Activated naive CD4-positive, alpha-beta T cell treated with anti-CD3 and anti-CD28 coated beads, Interleukin-2, amount 50 U/mL, for 16 hours (primary cell): Measurements from ENCODE around the gene LZTS2.

ENCODE experiments used
- DNase-seq: peaks from one replicate; pipeline ENCODE4 v3.0.0-alpha.2; 2020

Gene LZTS2

GRCh38 chr10:100979791-100980272 is 19.8 kb upstream of the LZTS2 start:
- DNase-seq = no peak

DNA sequence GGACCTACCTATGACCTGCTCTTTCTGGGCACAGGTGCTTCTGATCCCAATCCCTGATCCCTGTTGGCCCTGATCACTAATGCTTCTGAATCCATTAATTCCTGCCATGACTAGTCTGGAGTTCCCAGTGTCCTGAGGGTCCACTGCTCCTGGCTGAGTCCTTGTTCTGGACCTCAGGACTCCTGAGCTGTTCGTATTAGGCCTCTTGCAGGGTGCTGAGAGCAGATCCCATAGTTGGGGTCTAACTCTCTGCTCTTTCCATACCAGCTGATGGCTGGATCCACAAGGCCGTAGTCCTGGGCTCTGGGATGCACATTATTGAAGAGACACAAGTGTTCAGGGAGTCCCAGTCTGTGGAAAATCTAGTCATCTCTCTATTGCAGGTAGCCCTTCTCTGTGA is 19.3 kb upstream of the LZTS2 start:
- DNase-seq = no peak

DNA sequence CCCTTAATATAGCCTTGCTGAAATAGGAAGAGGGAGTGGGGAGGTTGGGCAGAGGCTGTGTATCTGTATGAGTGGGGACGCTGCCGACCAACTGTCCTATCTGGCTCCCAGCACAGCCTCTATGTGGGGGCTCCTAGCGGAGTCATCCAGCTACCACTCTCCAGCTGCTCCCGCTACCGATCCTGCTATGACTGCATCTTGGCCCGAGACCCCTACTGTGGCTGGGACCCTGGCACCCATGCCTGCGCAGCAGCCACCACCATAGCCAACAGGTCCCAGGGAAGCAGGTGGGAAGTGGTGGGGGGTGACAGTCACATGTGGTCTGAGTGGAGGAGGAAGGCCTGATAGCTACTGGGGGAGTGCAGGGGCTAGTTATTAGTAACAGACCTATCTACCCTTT is 18.9 kb upstream of the LZTS2 start:
- no peak for DNase-seq

DNA sequence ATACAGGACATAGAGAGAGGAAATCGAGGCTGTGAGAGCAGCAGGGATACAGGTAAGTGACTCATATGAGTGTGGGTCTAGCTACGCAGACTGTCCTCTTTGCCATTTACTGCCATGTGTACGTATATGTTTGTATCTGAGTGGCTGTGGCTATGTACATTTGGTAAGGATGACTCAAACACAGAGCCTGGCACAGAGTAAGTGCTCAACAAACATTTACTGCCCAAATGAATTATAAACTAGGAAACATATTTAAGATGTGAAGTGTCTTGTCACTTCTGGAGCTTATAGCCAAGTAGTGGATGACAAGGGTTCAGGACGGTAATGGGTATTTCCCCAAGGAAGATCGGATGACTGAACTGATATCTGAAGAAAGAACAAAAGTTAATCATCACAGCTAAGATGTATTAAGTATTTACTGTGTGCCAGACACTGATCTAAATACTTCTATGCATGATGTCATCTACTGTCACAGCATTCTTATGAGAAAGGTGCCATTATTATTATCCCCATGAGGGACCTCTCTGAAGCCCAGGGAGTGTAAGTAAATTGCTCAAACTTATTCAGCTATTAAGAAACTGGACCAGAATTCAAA is 18.3 kb upstream of the LZTS2 start:
- DNase-seq = no peak

DNA sequence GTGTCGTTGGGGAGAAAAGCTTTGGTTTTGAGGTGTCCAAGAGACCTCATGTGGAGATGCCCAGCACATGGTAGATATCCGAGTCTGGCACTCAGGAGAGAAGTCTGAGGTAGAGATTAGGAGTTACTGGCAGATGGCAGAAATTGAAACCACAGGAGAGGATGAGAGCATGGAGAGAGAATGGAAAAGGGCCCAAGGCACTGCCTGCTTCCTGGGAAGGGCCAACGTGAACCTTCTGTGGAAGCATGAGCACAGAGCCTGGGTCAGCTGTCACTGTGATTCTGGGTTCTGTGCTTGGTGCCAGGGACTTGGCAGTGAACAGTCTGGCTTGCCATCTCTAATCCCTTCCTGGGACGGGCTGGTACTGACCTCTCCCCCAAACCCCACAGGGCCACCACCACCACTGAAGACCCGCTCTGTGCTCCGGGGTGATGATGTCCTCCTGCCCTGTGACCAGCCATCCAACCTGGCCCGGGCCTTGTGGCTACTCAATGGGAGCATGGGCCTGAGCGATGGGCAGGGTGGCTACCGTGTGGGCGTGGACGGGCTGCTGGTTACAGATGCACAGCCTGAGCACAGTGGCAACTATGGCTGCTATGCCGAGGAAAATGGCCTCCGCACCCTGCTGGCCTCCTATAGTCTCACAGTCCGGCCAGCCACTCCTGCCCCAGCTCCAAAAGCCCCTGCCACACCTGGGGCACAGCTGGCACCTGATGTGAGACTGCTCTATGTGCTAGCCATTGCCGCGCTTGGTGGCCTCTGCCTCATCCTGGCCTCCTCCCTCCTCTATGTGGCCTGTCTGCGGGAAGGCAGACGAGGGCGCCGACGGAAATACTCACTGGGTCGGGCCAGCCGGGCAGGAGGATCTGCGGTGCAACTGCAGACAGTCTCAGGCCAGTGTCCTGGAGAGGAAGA is 16.4 kb upstream of the LZTS2 start:
- no peak for DNase-seq

DNA sequence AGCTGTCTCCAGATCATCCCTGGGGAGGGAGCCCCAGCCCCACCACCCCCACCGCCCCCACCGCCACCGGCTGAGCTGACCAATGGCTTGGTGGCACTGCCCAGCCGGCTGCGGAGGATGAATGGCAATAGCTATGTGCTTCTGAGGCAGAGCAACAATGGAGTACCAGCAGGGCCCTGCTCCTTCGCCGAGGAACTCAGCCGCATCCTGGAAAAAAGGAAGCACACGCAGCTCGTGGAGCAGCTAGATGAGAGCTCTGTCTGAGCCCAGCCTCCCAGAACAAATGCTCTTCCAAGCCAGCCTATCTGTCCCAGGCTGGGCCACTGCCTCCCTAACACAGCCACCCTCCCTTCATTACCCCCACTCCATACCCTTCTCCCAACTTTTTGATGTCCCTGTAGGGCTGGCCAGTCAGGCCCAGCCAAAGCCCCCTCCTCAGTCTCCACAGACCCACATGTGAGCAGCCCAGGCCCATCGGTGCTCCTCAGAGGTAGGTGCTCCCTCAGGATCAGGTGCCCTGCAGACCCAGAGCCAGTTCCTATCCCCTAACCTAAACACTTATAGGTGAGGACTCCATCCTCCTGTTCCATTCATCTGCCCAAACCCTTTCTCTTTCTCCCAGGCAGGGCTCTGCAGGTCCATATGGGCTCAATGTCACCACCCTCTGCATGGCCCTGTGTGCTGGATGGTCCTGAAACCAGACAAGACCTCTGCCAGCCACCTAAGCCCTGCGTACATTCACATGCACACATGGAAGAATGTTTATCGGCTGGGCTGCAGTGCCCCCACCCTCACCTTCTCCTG is 15.5 kb upstream of the LZTS2 start:
- DNase-seq = no peak

GRCh38 chr10:100984672-100985177 is 14.9 kb upstream of the LZTS2 start:
- DNase-seq = no peak

DNA sequence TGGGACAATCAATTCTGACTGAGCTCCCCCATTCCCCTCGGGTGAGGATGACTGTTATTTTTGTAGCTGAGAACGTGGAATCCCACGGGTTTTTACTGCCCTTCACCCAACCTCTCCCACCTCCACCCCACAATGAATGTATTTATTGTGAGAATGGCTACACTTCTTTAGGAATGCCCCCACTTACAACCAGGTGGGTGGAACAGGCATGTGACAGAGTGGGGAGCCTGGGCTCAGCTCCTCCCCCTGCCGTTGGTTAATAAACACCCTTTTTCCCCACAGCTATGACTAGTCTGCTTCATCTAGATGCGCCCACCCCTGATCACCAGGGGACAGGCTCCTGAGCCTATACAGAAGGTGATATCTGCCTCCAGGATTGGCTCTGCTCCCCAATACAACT is 14.3 kb upstream of the LZTS2 start:
- DNase-seq = no peak

DNA sequence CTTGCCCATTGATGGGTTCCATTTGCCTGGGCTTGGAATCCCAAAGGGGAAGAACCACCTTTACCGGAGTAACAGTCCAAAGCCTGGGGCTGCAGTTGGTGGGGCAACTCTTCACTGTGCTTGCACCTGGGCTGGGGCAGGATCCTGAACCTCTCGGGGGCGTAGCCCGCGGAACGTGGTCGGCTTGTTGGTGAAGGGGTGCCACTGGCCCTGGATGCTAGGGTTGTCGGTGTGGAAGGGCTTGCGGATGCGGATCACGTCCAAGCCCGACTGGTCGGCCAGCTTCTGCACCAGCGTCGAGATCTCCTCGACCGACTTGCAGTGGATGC is 13.0 kb upstream of the LZTS2 start:
- no peak for DNase-seq

DNA sequence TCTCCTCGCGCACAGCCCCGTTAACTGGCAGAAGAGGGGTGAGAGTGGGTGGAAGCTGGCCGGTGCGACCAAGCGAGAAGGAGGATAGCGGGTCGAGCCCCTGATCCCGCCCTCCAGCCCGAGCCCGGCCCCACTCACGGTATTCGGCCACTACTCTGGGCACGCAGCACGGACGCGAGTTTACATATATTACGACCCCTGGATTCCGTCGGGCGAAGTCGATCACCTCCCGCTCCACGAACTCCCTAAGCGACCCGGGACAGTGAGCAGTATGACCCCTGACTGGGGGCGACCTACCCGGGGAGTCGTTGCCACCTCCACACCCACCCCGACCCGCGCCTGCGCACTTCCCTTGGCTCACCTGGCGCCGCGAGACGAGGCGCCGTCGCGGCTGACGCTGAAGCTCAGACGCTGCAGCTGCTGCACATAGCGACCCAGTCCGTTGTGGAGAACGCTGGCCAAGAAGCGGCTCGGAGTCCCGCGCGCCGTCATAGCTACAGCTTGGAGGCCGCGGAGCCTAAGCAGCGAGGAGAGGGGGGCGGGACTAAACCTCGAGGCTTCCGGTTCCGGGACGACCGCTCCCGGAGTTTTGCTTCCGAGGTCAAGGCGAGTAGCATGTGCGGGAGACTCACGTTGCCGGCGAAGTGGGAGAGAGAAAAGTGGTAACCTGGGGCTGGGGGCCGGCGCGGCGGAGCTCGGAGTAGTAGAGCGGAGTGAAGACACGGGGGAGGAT is 12.5 kb upstream of the LZTS2 start, which contains the start of the genes MRPL43 and TWNK:
TSS of gene MRPL43 (minus strand) at position 546 of the 733 bp plus-strand sequence. CDS start at position 492, 54 bp downstream.
TSS of gene TWNK (plus strand) at position 592 of the 733 bp plus-strand sequence. CDS start 668 bp downstream, outside the sequence.
- peak; percentile 89 for DNase-seq

- no peak for DNase-seq
These were observed 11.9 kb upstream of the LZTS2 start for GRCh38 chr10:100987685-100988049.

DNA sequence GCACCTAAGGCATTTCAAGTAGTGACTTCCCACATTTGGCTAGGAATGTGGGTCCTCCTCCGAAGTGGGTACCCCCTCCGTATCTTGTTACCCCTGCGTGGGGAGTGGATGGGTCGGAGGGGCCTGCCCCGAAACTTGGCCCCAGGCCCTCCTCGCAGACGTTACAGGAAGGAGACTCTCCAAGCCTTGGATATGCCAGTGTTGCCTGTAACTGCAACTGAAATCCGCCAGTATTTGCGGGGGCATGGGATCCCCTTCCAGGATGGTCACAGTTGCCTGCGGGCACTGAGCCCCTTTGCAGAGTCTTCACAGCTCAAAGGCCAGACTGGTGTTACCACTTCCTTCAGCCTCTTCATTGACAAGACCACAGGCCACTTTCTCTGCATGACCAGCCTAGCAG is 11.4 kb upstream of the LZTS2 start:
- no peak for DNase-seq

GRCh38 chr10:100989088-100989487 is 10.5 kb upstream of the LZTS2 start:
- DNase-seq = no peak

DNA sequence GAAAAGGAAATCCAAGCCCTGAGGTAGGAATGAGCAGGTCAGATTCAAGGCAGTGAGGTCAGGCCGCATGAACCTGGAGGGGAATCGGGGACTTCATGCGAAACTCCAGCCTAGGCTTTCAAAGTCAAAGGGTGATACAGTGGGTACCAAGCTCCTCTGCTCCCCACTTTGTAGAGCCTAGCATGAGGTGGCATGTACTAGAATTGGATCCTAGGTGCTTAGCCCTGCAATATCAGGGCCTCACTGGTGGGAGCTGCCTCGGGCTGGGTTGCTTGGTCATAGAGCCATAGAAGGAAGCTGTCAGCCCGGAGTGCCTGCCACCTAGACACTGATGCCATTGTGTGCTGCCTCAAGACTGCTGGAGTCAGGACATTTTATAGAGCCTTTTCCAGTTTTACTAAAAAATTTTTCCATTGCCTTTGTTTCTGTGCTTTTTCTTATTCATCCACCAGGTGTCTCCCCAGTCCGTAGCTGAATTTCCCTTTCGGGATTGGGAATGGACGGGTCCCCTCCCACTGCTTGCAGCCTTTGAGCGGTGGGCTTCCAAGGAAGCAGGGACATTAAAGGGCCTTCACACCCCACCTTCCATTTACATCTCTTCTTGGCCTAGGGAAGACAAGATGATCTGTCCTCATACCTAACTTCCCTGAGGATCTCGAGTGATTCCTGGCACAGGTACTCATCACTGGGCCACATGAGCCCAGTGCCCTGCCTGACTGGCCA is 5.5 kb upstream of the LZTS2 start:
- no peak for DNase-seq

GRCh38 chr10:100995181-100995580 is 4.4 kb upstream of the LZTS2 start:
- no peak for DNase-seq

GRCh38 chr10:100996678-100997359 is 2.8 kb upstream of the LZTS2 start:
- DNase-seq = peak; percentile 50

GRCh38 chr10:100997360-100998182 is 2.0 kb upstream of the LZTS2 start:
- DNase-seq = peak; percentile 75

DNA sequence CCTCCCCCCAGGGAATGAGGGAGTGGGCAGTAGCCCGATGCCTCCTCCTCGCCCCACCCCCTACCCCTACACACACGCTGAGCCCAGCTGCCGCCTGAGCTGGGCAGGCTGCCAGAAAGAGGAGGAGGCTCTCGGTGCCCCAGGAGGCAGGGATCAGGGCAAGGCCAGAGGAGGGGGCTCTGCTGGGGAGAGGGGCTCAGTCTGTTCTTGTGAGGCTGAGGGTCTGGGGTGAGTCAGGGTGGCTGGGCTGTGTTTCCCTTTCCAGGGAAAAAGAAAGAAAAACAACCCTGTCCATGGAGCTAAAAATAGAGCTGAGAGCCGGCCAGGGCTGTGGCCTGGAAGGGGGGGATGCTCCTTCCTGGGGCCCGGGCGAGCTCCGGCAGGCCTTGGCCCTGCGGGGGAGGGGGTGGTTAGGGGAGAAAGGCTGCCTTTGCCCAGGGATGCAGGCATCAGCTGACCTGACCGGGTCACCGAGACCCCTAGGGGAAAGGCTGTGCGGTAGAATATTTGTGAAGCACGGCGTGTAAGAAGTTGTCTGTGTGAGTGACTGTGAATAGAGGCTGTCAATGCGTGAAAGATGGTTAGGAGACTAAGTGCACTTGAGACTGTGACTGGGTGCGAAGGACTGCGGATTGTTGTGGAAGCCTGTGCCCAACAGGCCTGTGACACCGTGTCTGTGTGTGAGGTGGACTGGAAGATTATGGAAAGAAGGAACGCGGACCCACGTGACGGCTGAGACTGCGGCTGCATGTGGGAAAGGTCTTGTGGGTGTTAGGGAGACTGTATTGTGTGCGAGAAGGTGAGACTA is 1.2 kb upstream of the LZTS2 start:
- peak; percentile 73 for DNase-seq
